Thyroid gland (tissue), 4 donors: ENCODE results near the gene PRIM1. TPM values are rescaled to one million over a fixed set of nuclear protein-coding genes. Genes with fewer than 3 reads are reported as not detected.
"Not testable (repeated sequence)": the region's sequence is repeated elsewhere in the genome, so short reads cannot be mapped to it uniquely, and the experiment has no call there.

Experiments
- DNase-seq, 2 donors: peaks; one replicate each; pipeline ENCODE4 v3.0.0-alpha.2; 2019
- H3K27ac ChIP-seq, 3 donors: fragments of 200-600 bp; sonication (generic); 1 replicate in 2 of 3; 2 replicates in 1 of 3; pipeline ENCODE4 v1.5.1; 2016 to 2019; ENCODE audit warnings: mild to moderate bottlenecking in 1 of 3, moderate library complexity in 1 of 3
- H3K27me3 ChIP-seq: fragments of 200-600 bp; sonication (generic); one replicate; pipeline ENCODE4 v1.5.1; 2019
- H3K36me3 ChIP-seq, 2 donors: fragments of 200-600 bp; sonication (generic); one replicate each; pipeline ENCODE4 v1.5.1; 2016 to 2019
- H3K4me1 ChIP-seq, 2 donors: fragments of 200-600 bp; sonication (generic); one replicate each; pipeline ENCODE4 v1.5.1; 2017 to 2019
- H3K4me3 ChIP-seq, 3 donors: fragments of 200-600 bp; sonication (generic); replicated peaks in 1 of 3; 1 replicate in 2 of 3; 2 replicates in 1 of 3; pipeline ENCODE4 v1.5.1; 2016; ENCODE audit warnings: mild to moderate bottlenecking in 1 of 3
- H3K9me3 ChIP-seq: fragments of 200-600 bp; sonication (generic); one replicate; pipeline ENCODE4 v1.5.1; 2017
- CTCF ChIP-seq, 6 experiments: fragments of 200-600 bp in 3 of 6; fragments of 450-650 bp in 3 of 6; sonication (generic) in 3 of 6; IDR thresholded peaks; one replicate each; pipeline ENCODE4 v1.5.1; 2016 to 2019; ENCODE audit warnings: antibody characterized with exemption in 6 of 6, mild to moderate bottlenecking in 2 of 6, inconsistent platforms in 1 of 6, moderate library complexity in 1 of 6
- POLR2A ChIP-seq, 2 donors: fragments of 450-650 bp; IDR thresholded peaks; one replicate each; pipeline ENCODE4 v1.6.1; 2017; ENCODE audit warnings: antibody characterized with exemption in 2 of 2, mild to moderate bottlenecking in 2 of 2, moderate library complexity in 1 of 2
- WGBS, 2 donors: methylation state at CpG; one replicate each; pipeline ENCODE4 v1.1.5; 2017; 5-methylcytosine and 5-hydroxymethylcytosine counted together
- intact Hi-C: fragments of 100-400 bp; cut with DNase I; formaldehyde crosslinking; loops from one replicate; pipeline ENCODE4 v1.15.1; 2023
- total RNA-seq, 4 donors: library from RNA; depleted of rRNA; stranded (reverse); fragments of >200 nt; gene quantifications; one replicate each; pipeline ENCODE4 v1.2.3, GENCODE V29; 2016

The PRIM1 gene
- total RNA-seq, 4 donors from 2014 or later: 5.8 to 11.7 (median 7.0) TPM

DNA sequence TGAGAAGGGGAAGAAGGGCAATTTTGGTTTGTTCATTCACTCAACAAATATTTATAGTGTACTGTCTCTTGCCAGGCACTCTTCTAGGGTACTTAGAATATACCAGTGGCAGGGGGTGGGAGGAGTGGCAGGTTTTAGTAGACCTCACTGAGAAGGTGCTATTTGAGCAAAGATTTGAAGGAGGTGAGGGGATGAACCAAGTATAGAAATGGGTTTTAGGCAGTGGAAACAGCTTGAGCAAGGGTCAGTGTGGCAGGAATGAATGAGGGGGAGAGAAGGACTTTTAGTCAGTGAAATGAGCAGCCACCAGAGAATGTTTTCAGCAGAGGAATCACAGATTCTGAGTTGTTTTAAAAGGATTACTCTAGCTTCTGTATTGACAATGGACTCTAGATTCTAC, 2.3 kb downstream of the PRIM1 start:
- Histone ChIP-seq H3K4me1 (peaks cover 4 to 7% of the 10 kb centered on the region in 2 donors), H3K27ac (no peak overlapping the region), H3K36me3 (no peaks in the 10 kb centered on the region), H3K27me3 (no peaks in the 10 kb centered on the region), H3K4me3 (no peak overlapping the region), H3K9me3 (no peaks in the 10 kb centered on the region)
- intact Hi-C loops: no loop called here
- TF ChIP-seq CTCF (IDR thresholded peaks at IDR 0.05): no peak
- no peak for DNase-seq

DNA sequence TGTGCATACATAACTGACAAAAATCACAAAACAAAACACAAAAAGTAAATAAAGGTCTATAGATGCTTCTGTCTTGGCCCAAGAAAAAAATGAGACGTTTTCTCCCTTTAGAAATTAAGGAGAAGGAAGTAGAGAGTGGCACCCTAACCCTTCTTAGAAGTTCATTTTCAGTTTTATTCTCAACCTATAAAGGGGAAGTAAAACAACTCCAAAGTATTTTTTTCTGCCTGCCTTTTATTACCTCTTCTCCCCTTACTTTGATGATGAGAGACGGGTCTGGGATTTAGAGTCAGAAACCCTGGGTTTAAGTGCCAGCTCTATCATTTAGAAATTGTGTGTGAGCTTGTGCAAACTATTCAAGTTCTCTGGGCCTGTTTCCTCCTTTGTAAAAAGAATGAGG, 2.8 kb downstream of the PRIM1 start:
- Histone ChIP-seq H3K4me1 (peaks cover 4 to 7% of the 10 kb centered on the region in 2 donors), H3K27ac (no peak overlapping the region), H3K4me3 (no peak overlapping the region), H3K27me3 (no peaks in the 10 kb centered on the region), H3K36me3 (no peaks in the 10 kb centered on the region), H3K9me3 (no peaks in the 10 kb centered on the region)
- intact Hi-C loops: no loop called here
- 78 to 85% methylated on average over 2 of the region's 2 CpGs for WGBS, 2 donors
- TF ChIP-seq CTCF (IDR thresholded peaks at IDR 0.05) (no peak), POLR2A (IDR thresholded peaks at IDR 0.05) (no peak)
- DNase-seq: no peak

GRCh38 chr12:56728139-56728861, 23.8 kb downstream of the PRIM1 start:
- no peak for TF ChIP-seq POLR2A (IDR thresholded peaks at IDR 0.05)
- TF ChIP-seq CTCF (IDR thresholded peaks at IDR 0.05): no peak

GRCh38 chr12:56726196-56726675, 25.9 kb downstream of the PRIM1 start:
- DNase-seq, H3K4me3 ChIP-seq, H3K36me3 ChIP-seq, H3K27me3 ChIP-seq, H3K9me3 ChIP-seq: not testable (repeated sequence)
- WGBS, 2 donors: 91 to 95% methylated on average over 15 of the region's 15 CpGs
- intact Hi-C loops: loop anchor here (10.0 kb wide), 1 partner anchor 81 kb away; the partner anchor contains the start of gene ATP5F1B
- peaks cover 28 to 32% of the 10 kb centered on the region in 2 donors for H3K4me1 ChIP-seq
- H3K27ac ChIP-seq: peak overlapping the region in 2 of 3 donors; percentile 95 to 97

More at GRCh38 chr12:56728139-56728861, 23.8 kb downstream of the PRIM1 start:
- WGBS, 2 donors: 95 to 98% methylated on average over 11 of the region's 11 CpGs
- Histone ChIP-seq H3K36me3 (no peaks in the 10 kb centered on the region), H3K27ac (no peak overlapping the region), H3K4me1 (peaks cover 7 to 11% of the 10 kb centered on the region in 2 donors), H3K4me3 (no peak overlapping the region), H3K9me3 (no peaks in the 10 kb centered on the region), H3K27me3 (no peaks in the 10 kb centered on the region)
- intact Hi-C loops: loop anchor here (10.0 kb wide), 1 partner anchor 83 kb away; the partner anchor contains the start of gene ATP5F1B
- DNase-seq: no peak

- H3K9me3 ChIP-seq: no peaks in the 10 kb centered on the region
- TF ChIP-seq POLR2A (IDR thresholded peaks at IDR 0.05) (no peak), CTCF (IDR thresholded peaks at IDR 0.05) (no peak)
- no peaks in the 10 kb centered on the region for H3K27me3 ChIP-seq
- H3K36me3 ChIP-seq: no peaks in the 10 kb centered on the region
- no peak for DNase-seq
- H3K4me3 ChIP-seq: peak overlapping the region in 2 of 3 donors; percentile 3 to 72
- intact Hi-C loops: loop anchor here (10.0 kb wide), 1 partner anchor 81 kb away; the partner anchor contains the start of gene ATP5F1B
- H3K4me1 ChIP-seq: peaks cover 33 to 37% of the 10 kb centered on the region in 2 donors
- peak overlapping the region; percentile 92 to 97 (median 95) for H3K27ac ChIP-seq
- 34 to 36% methylated on average over 7 of the region's 7 CpGs for WGBS, 2 donors
These were observed 26.4 kb downstream of the PRIM1 start for GRCh38 chr12:56725723-56726102.
